GM19023 (cell line): ENCODE results near the gene CARHSP1.
"Not testable (repeated sequence)": the region's sequence is repeated elsewhere in the genome, so short reads cannot be mapped to it uniquely, and the experiment has no call there.

ENCODE experiments used
- ATAC-seq: cut with Tn5 transposase; IDR thresholded peaks from one replicate; pipeline ENCODE4 v1.9.1; 2021; ENCODE audit warnings: mild to moderate bottlenecking, moderate library complexity; ENCODE audit not compliant: unreplicated experiment

CARHSP1 gene

DNA sequence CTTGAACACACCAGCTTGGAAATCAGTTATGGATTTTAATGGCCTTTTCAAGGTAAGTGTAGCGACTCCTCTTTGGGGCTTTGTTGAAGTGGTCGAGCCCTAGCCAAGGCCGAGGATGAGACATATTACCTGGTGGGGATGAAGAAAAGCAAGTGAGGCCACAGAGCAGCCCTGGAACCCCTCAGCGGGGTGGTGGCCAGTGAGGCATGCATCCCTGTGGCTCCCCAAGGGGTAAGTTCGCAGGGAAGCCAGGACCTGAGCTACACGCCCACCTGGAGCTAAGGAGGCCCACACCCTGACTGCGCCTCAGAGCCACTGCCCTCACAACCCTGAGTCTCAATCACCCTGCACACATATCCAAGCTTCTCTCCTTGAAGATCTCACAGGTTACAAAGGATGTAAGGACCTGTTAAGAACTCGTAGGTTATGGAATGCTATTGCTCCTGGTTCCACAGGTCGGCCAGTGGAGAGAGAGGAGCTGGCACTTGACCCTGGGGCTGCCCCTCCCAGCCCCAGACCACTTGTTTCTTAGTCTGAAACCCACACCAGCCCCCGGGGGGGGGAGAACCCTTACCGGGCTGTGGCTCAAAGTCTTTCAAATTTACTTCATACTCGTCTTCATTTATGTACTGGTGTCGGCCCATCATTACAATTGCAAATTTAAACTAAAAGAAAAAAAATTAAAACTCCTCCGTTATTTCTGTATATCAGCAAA is 25.3 kb upstream of the CARHSP1 start:
- no peak for ATAC-seq

DNA sequence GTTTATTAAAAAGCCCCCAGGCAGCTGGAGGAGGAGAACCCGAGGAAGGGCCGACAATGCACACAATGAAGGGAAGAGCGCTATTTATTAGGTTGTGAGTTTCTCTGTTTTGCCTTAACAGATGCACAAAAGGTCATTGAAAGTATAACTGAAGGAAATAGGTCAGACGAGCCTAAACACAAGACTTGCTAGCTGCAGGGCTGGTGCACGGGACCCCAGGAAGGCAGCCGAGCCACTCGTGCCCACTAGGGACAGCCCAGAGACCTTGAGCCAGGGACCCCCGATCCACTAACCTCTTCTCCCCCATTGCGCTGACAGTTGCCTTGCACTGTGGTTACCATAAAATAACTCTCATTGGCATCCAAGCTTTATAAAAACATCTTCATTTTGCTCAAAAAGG is 24.6 kb upstream of the CARHSP1 start:
- no peak for ATAC-seq

DNA sequence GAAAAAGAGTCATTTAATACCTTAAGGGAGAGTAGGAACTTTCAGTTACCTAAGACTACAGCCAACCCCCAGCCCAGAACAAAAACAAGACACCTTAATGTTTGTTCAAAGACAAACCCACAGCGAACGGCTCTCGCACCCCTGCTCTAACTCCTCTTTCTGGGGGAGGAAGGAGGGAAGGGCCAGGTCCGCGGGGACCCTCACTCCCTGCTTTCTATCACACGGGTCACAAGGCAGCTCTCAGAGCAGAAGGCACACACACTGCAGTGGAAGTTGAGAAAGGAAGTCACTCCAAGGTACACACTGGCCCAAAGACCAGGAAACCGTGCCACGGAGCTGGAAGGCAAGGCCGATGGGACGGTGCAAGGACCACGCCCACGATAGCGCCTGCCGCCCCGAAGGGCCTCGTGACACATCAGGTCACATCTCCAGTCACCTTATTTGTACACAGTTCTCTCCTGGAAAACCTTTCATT is 23.3 kb upstream of the CARHSP1 start:
- ATAC-seq, result peak; percentile 32

DNA sequence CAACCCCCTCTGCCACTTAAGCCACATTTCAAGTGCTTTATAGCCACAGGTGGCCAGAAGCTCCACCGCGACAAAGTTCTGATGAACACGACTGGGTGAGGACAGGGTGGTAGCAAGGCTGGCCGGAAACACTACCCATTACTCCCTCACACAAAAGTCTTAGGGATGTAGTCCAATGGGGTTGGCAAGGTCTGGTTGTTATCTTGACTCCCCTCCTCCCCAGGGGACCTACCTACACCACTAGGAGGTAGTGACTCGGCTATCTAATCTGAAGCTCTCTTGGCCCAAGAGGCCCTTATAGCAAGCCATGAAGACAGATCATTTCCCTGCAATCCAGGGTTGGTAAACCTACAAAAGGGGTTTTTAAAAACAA is 21.7 kb upstream of the CARHSP1 start:
- ATAC-seq, result no peak

DNA sequence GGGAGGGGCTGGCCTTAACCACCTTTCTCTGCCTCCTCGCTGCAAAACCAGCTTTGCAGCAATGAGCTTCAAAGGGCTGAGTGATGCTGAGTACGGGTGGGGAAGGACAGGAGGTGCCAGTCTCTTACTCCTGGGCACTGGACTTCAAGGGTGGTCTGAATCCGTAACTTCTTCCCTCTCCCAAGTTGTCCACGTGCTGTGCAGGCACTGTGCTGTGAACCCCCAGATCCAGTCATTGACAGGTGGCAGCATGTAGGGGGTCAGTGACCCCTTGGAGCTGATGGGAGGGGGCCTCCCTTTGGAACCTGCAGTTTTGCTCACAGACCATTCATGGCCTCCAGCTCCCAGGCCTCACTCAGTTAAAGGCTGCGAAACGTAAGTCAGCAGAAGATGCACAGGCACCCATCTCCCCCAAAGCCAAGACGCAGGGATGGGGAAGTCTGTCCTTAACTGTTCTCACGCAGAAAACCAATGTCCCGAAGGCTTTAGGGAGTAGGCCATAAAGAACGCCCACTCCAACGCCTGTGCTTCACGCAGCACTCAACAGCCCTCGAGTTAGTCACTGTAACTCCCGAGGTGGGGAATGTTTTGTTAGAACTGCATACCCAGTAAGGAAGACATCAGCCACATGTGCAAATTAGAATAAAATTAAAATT is 21.2 kb upstream of the CARHSP1 start:
- ATAC-seq, result no peak

DNA sequence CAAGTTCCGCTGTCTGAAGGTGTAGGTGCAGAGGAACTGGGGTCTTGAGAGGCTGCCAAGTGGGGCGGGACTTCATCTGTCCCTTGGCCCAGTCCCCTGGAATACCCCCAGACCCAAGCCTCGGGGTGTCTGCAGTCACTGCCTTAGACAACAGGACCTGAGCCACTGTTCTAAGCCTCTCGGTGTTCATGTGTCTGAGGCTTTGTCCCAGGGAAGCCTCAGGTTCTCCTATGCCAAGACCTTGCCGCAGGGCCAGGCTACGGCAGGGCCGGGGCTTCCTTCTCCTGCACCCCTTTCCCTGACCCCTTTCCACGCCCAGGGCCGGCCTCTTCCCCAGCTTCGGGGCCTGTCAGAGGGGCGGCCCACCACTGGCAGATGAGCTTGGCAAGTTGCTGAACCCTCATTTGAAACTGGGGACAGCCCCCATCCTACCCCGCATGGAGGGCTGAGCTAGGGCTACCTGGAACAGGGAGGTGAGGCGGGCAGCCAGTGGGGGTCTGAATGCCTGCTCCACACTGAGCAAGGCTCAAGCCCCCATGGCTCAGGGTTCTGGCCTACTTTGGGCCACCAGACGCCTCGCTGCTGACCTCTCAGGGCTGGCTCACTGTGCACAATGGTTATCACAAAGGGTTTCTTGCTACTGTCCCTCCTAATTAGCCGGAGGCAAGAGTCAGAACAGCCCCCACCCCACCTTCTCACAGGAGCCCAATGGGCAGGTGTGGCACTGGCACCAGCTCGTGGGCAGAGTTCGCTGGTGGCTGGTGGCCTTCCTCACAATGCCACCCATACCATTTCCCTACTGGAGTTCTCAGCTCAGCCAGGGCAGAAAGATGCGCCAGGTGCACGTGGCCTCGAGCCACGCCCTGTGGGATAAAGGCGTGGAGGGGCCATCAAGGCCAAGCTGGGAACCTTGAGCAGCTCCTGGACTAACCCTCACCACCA is 20.4 kb upstream of the CARHSP1 start:
- no peak for ATAC-seq

DNA sequence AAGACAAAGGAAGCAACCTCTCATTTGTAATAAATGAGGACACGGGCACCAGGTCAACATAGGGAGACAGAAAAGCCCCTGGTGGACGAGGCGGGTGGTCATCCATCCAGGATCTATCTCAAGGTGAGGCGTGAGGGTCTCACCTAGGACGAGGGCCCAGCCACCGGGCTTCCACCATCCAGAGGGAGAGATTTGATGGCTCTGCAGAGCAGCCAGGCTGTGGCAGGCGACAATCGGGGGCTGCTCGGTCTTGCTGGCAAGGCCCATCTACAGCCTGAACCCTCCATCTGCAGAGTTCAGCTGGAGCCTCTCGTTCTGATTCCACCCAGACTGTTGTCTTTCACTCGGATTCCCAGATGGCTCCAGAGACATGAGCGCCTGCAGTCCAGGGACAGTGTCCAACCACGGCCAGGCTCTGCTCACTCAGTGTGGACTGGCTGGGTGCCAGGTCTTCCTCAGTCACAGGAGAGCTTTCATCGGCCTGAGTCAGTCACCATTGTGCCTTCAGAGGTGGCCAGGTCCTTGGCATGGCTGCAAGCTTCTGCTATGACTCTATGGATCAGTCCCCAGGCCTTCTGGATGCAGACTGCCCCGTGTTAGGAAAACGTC is 19.2 kb upstream of the CARHSP1 start:
- no peak for ATAC-seq

DNA sequence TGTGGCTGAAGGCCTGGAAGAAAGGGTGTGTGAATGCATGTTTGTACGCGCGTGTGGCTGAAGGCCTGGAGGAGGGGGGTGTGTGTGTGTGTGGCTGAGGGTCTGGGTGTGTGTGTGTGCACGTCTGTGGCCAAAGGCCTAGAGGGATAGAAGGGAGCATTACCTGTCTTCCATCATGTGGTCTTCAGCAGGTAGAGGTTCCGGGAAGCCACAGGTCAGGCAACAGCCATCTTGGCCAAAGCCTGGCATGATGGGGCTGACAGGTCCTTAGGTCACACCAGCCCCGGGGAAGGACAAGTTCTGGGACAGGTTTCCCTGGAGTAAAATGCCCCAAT is 18.6 kb upstream of the CARHSP1 start:
- no peak for ATAC-seq

DNA sequence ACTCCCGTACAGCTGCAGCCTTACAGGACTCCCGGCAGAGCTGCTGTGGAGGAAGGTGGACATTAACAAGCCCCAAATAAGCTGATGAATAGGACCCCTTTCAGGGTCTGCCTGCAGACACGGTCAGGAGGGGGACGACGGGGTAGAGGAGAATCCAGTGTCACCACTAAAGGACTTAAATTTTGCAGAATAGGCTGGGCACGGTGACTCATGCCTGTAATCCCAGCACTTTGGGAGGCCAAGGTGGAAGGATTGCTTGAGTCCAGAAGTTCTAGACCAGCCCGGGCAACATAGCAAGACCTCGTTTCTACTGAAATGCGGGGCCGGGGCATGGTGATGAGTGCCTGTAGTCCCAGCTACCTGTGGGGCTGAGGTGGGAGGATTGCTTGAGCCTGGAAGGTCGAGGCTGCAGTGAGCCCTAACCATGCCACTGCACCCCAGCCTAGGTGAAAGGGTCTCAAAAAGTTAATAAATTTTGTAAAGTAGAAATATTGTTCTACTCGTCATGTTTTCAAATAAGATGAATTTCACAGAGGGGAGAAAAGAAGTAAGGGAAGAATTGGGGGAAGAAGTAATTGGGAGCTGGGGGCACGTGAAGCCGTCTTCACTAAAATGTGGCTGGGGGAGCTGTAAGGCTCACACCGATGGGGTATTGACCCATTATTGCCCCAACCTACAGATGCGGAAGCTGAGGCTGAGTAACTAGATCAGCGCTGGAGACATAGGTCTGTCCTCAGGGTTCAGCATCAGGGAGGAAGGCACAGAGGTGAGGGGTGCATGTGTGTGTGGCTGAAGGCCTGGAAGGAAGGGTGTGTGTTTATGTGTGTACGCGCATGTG is 18.0 kb upstream of the CARHSP1 start:
- no peak for ATAC-seq

DNA sequence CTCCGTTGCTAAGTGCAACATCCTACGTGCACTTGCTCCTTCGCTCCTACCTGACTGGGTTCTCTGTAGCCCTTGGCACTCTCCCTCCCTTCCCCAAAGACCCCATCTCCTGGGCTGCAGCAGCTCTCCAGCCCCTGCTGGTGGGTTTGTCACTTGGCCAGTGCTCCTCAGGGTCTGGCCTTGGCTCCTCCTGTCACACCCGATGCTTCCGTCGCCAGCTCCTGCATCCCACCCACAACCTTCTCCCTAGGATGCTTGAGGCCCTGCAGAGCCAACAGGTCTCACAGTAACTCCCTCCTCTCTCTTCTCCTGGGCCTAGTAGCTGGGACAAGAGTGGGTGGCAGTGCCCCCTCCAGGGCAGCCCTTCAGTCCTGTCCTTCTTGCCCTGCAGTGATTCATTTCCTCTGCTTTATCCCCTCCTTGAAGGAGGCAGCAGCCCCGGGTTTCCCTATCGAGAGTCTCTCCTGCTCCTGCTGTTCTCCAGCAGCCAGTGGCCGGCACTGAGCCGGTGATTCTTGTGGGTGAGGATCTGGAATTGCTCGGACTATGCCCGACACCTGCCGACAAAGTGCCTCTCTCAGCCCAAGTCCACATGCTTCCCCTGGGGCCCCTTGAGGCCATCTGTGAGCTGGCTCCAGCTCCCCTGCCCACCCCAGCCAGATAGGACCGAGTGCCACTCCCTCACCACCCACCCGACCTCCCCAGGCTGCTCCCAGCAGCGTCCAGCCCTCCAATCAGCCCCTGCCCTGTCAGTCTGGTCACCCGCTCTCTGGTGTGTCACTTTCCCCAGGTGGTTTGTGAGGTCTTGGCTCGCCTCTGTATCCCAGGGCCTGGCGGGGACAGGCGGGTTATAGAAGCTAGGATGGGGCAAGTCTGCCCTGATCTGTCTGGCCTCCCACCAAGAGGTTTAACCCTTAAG is 17.1 kb upstream of the CARHSP1 start:
- no peak for ATAC-seq

DNA sequence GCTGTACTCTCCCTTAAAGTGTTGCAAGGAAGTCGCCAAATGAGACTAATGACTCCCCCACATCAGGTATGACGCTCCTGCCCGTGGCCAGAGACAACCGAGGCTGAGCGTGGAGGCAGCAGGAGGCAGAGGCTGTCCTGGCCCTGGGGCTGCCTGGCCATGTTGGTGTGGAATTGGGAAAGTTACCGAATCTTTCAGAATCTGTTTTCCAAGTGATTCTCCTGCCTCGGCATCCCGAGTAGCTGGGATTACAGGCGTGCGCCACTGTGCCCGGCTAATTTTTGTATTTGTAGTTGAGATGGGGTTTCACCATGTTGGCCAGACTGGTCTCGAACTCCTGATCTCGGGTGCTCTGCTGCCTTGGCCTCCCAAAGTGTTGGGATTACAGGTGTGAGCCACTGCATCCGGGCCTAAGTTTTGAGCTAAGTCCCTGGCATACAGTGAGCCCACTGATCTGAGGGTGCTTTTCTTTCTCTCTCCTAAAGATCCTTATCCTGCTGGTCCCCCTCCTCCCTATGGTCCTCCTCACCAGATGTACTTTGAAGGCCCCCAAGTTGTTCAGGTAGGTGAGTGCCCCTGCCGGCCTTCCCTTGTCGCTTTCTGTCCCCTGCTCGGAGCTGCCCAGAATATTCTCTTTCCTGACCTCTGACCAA is 14.0 kb upstream of the CARHSP1 start:
- no peak for ATAC-seq

DNA sequence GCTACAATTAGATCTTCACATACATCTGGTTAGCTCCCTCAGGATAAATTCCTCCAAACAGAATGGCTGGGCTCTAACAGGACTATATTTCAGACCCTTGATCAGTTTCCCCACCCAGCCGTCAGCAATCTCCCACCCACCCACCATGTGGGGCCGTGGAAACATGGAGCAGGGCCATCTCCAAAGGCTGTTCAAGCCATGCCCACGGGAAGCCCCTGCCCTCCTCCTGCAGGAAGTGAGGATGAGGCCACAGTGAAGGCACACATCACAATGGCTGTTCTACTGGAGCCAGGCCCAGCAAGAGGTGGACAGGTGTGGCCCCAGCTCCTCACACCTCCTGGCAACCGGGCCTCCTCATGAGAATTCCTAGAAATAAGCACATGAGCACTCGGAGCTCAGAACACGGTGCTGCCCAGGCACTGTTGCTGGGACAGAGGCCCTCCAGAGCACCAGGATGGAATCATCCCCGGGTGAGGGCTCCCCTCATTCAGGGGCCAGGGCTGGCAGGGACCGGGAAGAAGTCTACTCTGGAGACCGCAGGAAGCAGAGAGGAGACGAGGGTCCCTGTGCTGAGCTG is 13.3 kb upstream of the CARHSP1 start, which contains the start of gene LITAFD:
Gene LITAFD, plus strand, starts transcription at position 311 of the 577 bp plus-strand sequence. CDS start 2,005 bp downstream, outside the sequence.
- ATAC-seq, result no peak

DNA sequence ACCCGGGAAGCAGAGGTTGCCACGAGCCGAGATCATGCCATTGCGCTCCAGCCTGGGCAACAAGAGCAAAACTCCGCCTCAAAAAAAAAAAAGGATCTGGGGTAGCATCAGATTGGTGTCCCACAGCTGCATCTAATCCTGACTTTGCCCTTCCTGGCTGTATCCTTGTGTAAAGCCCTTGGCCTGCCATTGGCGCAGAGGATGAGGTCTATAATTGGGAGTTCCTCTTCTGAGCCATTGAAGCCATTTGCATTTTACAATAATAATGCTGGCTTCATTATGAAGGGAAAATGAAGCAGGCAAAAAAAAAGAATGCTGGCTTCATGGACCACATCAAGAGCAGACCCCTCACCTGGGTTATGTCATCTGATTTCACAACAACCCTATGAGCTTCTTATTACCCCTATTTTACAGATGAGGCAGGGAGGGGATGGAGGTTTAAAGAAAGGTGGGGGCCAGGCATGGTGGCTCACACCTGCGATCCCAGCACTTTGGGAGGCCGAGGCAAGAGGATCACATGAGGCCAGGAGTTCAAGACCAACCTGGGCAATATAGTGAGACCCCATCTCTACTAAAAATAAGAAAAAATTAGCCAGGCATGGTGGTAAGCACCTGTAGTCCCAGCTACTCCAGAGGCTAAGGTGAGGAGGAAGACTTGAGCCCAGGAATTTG is 12.2 kb upstream of the CARHSP1 start:
- no peak for ATAC-seq

DNA sequence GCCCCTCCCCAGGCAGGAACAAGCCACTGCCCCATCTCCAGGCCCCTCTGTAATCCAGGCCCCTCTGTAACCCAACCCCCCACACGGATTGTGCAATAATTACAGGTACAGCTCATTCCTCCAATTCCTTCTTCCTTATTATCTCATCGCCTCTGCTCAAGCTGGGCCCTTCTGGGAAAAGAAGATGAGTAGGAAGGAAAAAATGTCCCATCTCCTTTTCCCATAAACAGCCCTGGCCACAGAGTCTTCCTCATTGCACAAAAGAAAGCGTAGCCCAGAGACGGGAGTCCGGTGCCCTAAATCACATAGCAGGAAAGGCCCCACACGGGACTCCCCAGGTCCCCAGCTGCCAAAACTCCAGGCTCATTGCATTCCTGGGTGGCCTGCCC is 9.7 kb upstream of the CARHSP1 start:
- ATAC-seq, result no peak

DNA sequence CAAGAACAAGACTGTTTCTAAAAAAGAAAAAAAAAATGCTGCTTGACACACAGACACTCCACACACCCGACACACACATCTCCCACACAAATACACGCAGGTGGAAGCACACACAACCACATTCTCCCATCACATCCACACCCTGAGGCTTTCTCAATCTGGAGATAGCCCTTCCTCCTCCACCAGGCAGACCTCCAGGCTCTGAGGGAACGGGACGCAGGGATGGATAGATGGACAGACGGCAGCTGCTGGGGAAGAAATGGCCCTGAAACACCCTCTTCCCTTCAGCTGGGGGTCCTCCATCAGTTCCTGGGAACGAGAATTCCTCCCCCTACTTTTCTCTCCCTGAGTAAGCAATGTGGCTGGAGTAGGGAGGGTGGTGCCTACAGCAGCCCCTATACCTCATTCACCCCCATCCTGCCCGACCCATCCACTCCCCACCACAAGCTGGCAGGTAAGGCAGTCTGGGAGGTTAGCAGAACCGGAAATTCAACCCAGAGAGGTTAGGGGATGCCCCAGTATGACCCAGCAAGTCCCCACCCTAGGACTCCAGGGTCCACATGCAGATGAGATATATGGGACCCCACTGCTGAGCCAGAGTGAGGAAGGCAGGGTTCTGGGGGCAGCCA is 9.2 kb upstream of the CARHSP1 start:
- ATAC-seq, result no peak

DNA sequence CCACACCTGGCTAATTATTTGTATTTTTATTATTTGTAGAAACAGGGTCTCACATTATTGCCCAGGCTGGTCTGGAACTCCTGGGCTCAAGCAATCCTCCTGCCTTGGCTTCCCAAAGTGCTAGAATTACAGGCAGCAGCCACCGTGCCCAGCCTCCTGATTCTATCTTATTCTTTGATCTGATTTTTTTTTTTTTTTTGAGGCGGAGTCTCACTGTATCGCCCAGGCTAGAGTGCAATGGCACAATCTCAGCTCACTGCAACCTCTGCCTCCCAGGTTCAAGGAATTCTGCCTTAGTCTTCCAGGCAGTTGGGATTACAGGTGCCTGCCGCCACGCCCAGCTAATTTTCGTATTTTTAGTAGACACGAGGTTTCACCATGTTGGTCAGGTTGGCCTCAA is 6.5 kb upstream of the CARHSP1 start:
- not testable (repeated sequence) for ATAC-seq

DNA sequence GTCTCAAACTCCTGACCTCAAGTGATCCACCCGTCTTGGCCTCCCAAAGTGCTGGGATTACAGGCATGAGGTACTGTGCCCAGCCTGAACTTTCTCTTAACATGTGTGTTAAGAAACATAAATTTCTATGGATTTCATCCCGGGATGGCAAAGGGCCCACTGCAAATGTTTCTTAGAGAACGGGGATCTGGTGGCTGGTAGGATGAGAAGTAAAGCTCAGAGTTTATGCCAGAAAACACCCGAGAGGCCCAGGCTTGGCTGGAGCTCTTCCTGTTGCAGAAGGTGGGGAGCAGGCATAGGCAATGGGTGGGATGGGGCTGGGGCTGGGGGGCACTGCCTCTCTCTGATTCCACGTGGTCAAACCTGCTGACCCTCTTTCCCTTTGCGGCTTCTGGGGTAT is 5.6 kb upstream of the CARHSP1 start:
- ATAC-seq, result no peak
